GM19452 (cell line): ENCODE measurements around the gene MAJIN.
"Not testable (repeated sequence)": the region's sequence is repeated elsewhere in the genome, so short reads cannot be mapped to it uniquely, and the experiment has no call there.

ENCODE experiments used
- ATAC-seq: cut with Tn5 transposase; IDR thresholded peaks from one replicate; pipeline ENCODE4 v1.9.1; 2021; ENCODE audit not compliant: unreplicated experiment

MAJIN gene, protein sequence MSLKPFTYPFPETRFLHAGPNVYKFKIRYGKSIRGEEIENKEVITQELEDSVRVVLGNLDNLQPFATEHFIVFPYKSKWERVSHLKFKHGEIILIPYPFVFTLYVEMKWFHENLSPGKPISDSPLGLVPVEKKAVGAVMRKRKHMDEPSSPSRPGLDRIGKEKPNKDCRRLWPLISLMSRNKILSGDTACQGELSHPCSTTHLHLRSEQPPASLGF

GRCh38 chr11:64971421-64972233 lies at the start of gene MAJIN:
Gene MAJIN (minus strand): TSS chr11:64972108. CDS start chr11:64959405, 12,703 bp downstream.
- ATAC-seq: no peak

DNA sequence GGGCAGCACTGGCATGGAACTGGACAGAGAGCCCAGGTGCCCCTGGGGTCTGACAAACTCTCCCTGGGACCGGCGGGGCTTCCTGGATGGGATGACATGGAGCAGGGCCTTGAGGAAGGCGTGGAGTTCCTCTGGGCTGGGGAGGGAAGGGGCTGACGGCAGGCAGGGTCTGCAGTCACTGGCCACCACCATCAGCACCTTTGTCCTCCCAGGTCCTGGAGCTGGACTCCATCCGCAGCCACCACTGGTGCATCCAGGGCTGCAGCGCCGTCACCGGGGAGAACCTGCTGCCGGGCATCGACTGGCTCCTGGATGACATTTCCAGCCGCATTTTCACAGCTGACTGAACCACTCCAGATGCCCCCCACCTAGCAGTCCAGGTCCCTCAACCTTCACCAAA lies 49.6 kb upstream of the MAJIN start:
- ATAC-seq: no peak

GRCh38 chr11:65021003-65021402 lies 49.1 kb upstream of the MAJIN start:
- ATAC-seq: no peak

DNA sequence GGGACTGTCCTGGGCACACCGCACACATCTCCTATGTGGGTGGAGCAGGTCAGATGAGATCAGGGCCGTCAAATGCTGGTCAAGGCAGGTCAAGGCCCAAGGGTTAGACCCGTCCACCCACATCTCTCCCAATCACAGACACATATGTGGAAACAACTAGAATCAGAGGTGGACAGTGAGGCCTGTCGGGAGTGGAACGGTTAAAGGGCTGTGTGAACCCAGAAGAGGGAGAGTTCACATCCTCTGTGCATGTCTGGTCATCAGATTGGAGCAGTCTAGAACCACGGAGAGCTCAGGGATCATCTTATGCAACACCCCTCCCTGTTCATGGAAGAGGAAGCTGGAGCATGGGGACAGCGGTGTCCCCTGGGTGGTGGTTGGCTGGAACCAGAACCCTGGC lies 47.9 kb upstream of the MAJIN start:
- no peak for ATAC-seq

DNA sequence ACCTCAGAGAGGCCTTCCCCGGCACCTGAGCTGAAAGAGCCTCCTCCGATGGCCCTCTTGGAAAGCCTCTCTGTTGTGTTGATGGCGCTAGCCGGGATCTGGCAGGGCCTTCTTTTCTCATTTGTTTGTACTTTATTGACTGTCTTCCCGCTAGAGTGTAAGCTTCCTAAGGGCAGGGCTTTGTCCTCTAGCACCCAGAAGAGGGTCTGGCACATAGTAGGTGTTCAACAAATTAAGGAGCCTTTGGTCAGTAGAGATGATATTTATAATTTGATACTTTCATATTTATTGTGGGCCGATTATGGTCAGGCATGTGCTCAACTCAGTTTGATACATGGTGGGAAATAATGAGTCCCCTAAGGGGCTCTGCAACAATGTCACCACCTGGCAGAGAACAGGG lies 46.0 kb upstream of the MAJIN start:
- ATAC-seq: no peak

- ATAC-seq: no peak
These were observed 44.8 kb upstream of the MAJIN start for GRCh38 chr11:65016705-65017104.

DNA sequence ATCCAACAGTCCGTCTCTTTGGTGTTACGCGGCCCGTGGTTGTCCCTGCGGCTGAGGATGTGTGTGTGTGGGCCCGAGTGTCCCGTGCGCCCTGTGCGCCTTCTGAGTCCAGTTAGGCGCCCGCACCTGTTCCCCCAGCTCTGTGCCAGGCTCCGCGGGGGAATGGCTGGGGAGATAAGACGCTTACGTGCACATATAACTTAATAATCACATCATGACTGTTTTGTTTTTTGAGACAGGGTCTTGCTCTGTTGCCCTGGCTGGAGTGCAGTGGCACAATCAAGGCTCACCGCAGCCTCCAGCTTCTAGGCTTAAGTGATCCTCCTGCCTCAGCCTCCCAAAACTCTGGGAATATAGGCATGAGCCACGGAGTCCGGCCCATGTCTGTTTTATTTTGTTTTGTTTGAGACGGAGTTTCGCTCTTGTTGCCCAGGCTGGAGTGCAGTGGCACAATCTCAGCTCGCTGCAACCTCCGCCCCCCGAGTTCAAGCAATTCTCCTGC lies 42.9 kb upstream of the MAJIN start:
- ATAC-seq: no peak

- ATAC-seq: peak; percentile 70
These were observed 42.2 kb upstream of the MAJIN start, which contains the start of gene ARL2 for GRCh38 chr11:65013888-65014725. Gene ARL2 (plus strand): TSS chr11:65014160. CDS start chr11:65014208, 48 bp downstream.

DNA sequence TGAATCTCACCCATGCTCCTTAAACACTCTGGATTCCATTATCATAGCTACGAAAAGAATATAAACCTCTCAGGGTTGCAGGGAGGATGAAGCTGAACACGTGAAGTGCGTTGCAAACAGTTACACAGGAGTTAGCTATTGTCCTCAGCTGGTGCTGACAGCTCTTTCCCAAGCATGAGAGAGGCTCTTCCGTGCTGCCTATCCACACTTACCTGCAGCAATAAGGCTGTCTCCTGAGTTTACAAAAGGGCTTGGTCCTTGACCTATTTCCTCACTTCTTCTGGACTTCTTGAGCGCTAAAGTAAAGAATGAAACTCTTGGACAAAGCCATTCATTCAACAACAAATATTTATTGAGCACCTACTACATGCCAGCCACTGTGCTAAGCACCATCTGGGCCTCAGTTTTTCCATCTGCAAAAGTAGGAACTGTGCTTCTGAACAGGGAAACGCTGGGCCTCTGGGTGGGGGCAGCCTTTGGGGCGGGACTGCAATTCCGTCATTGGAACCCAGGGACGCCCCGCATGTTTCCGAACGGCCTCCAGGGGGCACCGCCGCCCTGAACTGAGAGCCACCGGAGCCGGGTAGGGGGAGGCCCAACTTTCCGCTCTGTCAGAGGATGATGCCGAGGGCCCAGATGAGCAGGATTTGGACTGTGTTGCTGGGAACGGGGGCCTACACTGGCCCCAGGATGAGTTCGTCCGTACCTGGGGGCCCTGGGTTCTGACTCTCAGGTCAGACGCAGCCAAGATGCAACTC lies 41.4 kb upstream of the MAJIN start:
- ATAC-seq: peak; percentile 58

GRCh38 chr11:65008873-65009272 lies 37.0 kb upstream of the MAJIN start:
- ATAC-seq: no peak

DNA sequence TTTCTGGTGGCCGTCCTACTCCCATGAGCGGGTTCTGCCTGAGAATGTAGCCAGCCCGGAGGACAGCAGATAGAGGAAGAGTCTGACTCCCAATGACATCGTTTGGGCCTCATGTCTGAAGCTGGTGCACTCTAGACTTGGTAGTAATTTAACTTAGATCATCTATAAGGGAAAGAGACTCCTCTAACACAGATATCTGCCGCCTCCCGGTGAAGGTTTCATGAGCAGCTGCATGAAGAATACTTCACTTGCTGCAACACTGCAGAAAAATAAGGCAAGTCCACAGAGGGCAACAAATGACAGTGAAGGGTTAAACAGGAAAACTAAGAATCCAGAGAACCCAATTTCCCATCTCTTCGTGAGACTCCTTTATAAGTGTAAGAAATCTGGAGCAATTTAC lies 36.1 kb upstream of the MAJIN start:
- ATAC-seq: no peak

DNA sequence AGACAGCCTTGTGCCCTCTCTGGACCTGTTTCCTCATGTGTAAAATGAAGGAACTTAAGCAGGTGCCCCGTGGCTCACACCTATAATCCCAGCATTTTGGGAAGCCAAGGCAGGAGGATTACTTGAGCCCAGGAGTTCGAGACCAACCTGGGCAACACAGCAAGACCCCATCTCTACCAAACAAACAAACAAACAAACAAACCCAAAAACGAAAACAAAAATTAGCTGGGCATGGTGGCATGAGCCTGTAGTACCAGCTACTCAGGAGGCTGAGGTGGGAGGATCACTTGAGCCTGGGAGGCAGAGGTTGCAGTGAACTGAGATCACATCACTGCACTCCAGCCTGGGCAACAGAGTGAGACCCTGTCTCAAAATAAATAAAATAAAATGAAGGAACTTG lies 32.1 kb upstream of the MAJIN start:
- not testable (repeated sequence) for ATAC-seq

DNA sequence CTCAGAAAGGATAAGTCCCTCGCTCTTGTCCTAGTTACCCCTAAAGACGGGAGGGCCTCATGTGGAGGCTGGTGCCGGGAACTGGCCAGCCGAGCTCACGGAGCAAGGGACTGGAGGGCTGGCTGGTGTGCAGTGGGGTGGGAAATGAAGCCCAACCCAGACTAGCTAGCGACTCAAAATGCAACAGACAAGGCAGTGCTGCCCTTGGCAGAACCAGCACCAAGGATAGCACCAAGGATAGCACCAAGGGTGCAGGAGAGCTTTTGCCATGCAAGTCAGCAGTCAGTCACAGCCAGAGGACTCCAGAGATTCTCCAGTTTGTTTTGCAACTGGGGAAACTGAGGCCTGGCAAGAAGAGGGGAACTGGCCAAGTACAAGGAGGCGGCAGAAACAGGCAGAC lies 31.4 kb upstream of the MAJIN start:
- no peak for ATAC-seq

GRCh38 chr11:65002706-65003105 lies 30.8 kb upstream of the MAJIN start:
- no peak for ATAC-seq

- no peak for ATAC-seq
These were observed 27.6 kb upstream of the MAJIN start for GRCh38 chr11:64999478-64999877.

DNA sequence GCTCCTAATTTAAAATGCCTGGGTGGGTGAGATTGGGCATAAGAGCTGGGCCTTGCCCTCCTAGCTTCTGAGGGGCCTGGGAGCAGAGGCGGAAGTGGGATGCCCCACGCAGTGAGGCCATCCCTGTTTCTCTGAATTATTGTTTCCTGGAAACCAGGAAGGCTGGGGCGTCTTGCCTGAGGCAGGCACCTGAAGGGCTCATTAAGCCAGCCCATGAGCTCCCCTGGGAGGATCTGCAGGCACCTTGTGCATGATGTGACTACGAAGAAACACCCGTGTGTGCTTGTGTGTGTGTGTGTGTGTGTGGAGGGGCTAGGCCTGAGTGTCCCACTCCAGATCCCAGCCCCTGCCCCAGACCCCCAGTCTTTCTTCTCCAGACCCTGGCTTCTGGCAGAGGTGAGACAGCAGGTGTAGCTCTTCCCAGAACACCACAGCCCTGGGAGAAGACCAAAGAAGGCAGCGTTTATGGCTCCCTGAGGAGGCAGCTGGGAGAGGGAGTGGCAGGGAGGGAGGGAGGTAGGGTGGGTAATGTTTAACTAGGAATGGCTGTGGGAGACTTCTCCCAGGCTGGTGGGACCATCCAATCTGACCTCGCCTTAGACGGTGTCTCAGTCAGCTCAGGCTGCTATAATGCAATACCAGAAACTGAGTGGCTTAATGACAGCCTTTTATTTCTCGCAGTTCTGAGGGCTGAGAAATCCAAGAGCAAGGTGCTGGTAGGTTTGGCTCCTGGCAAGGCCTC lies 27.0 kb upstream of the MAJIN start:
- ATAC-seq: no peak

- no peak for ATAC-seq
These were observed 26.2 kb upstream of the MAJIN start for GRCh38 chr11:64998141-64998540.

DNA sequence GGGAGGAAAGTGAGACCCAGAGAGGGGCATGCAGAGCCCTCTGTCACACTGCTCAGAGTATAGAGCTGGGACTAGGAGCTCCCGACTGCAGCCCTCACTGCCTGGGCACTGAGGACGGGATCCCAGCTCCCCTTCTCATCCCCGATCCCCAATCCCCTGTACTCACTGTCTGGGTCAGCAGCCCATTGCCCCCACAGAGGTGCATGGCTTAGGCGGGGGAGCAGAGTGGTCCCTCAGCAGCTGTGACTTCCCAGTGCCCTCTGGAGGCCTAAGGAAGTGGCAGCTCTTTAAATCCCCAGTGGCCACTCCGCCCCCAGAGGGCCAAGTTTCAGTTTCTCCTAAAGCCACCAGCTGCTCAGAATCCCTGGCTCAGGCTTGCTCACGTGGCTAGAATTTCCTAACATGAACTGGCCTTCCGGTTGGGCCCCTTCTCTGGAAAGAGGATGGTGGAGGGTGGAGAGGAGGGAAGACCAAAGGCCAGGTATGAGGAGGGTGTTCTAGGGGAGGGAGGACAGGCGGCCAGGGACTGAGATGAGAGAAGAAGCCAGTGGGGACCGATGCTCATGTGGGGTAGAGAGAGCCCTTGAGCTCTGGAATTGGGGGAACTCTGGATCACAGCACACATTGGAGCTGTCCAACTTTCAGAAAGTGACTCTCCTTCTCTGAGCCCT lies 24.9 kb upstream of the MAJIN start, which contains the start of gene BATF2:
Gene BATF2, minus strand, starts transcription at position 262 of the 671 bp plus-strand sequence. Its CDS starts 57 bp downstream, at position 205.
- ATAC-seq: no peak

DNA sequence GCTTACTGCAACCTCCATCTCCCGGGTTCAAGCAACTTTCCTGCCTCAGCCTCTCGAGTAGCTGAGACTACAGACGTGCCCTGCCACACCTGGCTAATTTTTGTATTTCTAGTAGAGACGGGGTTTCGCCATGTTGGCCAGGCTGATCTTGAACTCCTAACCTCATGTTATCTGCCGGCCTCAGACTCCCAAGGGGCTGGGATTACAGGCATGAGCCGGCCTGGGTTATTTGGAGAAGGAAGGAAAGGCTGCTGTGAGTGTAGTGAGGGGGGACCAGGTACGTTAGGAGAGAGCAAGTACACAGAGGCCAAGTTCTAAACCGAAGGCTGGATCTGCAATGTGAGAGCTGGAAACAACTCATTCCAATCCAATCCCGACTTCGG lies 24.4 kb upstream of the MAJIN start:
- ATAC-seq: no peak
